GM23338 (cell line): ENCODE data around the gene CLEC6A.

Experiments used
- CTCF ChIP-seq, 2 experiments: fragments of 200-600 bp in 1 of 2; sonication (generic) in 1 of 2; conservative IDR thresholded peaks; 2 replicates each; pipeline versions ENCODE4 v1.5.1 to v1.6.1; 2016 to 2017; ENCODE audit warnings: antibody characterized with exemption in 2 of 2, low read depth in 2 of 2, mild to moderate bottlenecking in 2 of 2, moderate library complexity in 1 of 2
- EZH2 ChIP-seq: fragments of 200-600 bp; sonication (generic); IDR thresholded peaks from one replicate; pipeline ENCODE4 v1.8.0; 2017; ENCODE audit warnings: antibody characterized with exemption, mild to moderate bottlenecking, low read depth; ENCODE audit not compliant: unreplicated experiment
- EZH2phosphoT487 ChIP-seq: fragments of 200-600 bp; sonication (generic); IDR thresholded peaks from one replicate; pipeline ENCODE4 v1.8.1; 2018; ENCODE audit warnings: antibody characterized with exemption; ENCODE audit not compliant: unreplicated experiment
- POLR2AphosphoS5 ChIP-seq: IDR thresholded peaks from 2 replicates; pipeline ENCODE4 v1.6.1; 2016; ENCODE audit warnings: antibody characterized with exemption, low read depth
- REST ChIP-seq: IDR thresholded peaks from one replicate; pipeline ENCODE4 v1.6.1; 2018; ENCODE audit warnings: antibody characterized with exemption; ENCODE audit not compliant: unreplicated experiment
- STAT1 ChIP-seq: IDR thresholded peaks from one replicate; pipeline ENCODE4 v1.6.1; 2016; ENCODE audit warnings: antibody characterized with exemption; ENCODE audit not compliant: unreplicated experiment
- ZNF331 ChIP-seq: fragments of 250-450 bp; sonication (Bioruptor Pico); IDR thresholded peaks from 2 replicates; pipeline ENCODE4 v1.5.0; 2020; ENCODE audit warnings: low read depth, mild to moderate bottlenecking, moderate library complexity

GRCh38 chr12:8453021-8453513 is 2.7 kb upstream of the CLEC6A start:
- TF ChIP-seq CTCF (conservative IDR thresholded peaks at IDR 0.05; ENCODE audit: low read depth in 2 of 2): no peak
- TF ChIP-seq ZNF331 (CRISPR knock-in tag): no peak
- TF ChIP-seq EZH2: no peak
- no peak for TF ChIP-seq POLR2AphosphoS5
- TF ChIP-seq EZH2phosphoT487: no peak
- no peak for TF ChIP-seq REST
- TF ChIP-seq STAT1: no peak
